AG10803 (cell line): ENCODE measurements around the gene CELSR1.

ENCODE experiments used
- DNase-seq: peaks from one replicate; pipeline ENCODE4 v3.0.0; 2010; ENCODE audit warnings: low read depth
- H3K4me3 ChIP-seq: 2 replicates; pipeline ENCODE4 v1.5.1; 2011; ENCODE audit warnings: mild to moderate bottlenecking, low read length, control low read depth
- CTCF ChIP-seq: conservative IDR thresholded peaks from 2 replicates; pipeline ENCODE4 v1.5.1; 2011; ENCODE audit warnings: mild to moderate bottlenecking, low read length, control low read depth, inconsistent platforms

The CELSR1 gene

GRCh38 chr22:46454504-46455269, 82.7 kb downstream of the CELSR1 start:
- no peak for TF ChIP-seq CTCF
- no peak overlapping the region for H3K4me3 ChIP-seq
- no peak for DNase-seq

- no peak overlapping the region for H3K4me3 ChIP-seq
- no peak for DNase-seq
- TF ChIP-seq CTCF, result no peak
Measured at GRCh38 chr22:46453829-46454503, 83.5 kb downstream of the CELSR1 start.

GRCh38 chr22:46453006-46453828, 84.2 kb downstream of the CELSR1 start:
- no peak for TF ChIP-seq CTCF
- no peak overlapping the region for H3K4me3 ChIP-seq
- DNase-seq, result no peak

GRCh38 chr22:46452195-46453005, 85.0 kb downstream of the CELSR1 start:
- no peak overlapping the region for H3K4me3 ChIP-seq
- DNase-seq, result no peak
- TF ChIP-seq CTCF, result no peak

GRCh38 chr22:46451741-46452140, 85.7 kb downstream of the CELSR1 start:
- no peak overlapping the region for H3K4me3 ChIP-seq
- no peak for DNase-seq

More at GRCh38 chr22:46451741-46452140, 85.7 kb downstream of the CELSR1 start:
- no peak for TF ChIP-seq CTCF
